Neural cell (in vitro differentiated cells): Measurements from ENCODE around the gene GSDME.

ENCODE experiments used
- POLR2AphosphoS5 ChIP-seq: IDR thresholded peaks from 2 replicates; pipeline ENCODE4 v1.6.1; 2012
- RAD21 ChIP-seq: fragments of 450-650 bp; conservative IDR thresholded peaks from 2 replicates; pipeline ENCODE4 v1.6.1; 2014; ENCODE audit warnings: antibody characterized with exemption, mild to moderate bottlenecking, moderate library complexity
- TF ChIP-seq, protein P1 (sequence below): fragments of 450-650 bp; IDR thresholded peaks from 2 replicates; pipeline ENCODE4 v1.5.1; 2014; ENCODE audit warnings: antibody characterized with exemption, mild to moderate bottlenecking, moderate library complexity; ENCODE audit not compliant: poor library complexity, severe bottlenecking

DNA sequence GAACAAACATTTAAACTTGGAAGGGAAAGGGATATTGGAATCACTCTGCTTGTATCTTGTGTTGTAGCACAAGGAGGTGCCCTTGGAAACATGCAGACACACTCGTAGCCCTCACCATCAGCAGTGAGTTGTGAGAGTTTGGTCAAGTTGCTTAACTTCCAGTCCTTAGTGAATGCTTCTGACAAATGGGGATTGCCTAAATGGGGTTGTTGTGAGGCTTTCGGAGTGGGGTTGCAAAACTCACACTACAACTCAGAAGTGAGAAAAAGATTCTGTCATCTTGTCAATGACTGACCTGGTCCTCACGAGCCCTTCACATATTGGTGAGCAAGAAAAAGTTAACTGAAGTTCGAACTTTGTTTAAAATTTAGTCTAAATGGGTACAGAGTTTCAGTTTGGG lies 29.0 kb upstream of the GSDME start:
- TF ChIP-seq, protein P1, sequence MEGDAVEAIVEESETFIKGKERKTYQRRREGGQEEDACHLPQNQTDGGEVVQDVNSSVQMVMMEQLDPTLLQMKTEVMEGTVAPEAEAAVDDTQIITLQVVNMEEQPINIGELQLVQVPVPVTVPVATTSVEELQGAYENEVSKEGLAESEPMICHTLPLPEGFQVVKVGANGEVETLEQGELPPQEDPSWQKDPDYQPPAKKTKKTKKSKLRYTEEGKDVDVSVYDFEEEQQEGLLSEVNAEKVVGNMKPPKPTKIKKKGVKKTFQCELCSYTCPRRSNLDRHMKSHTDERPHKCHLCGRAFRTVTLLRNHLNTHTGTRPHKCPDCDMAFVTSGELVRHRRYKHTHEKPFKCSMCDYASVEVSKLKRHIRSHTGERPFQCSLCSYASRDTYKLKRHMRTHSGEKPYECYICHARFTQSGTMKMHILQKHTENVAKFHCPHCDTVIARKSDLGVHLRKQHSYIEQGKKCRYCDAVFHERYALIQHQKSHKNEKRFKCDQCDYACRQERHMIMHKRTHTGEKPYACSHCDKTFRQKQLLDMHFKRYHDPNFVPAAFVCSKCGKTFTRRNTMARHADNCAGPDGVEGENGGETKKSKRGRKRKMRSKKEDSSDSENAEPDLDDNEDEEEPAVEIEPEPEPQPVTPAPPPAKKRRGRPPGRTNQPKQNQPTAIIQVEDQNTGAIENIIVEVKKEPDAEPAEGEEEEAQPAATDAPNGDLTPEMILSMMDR, result no peak
- TF ChIP-seq POLR2AphosphoS5 (no peak), RAD21 (no peak)
